ENCODE measurements around the gene LMAN1L.

LMAN1L gene

GRCh38 chr15:74857671-74858368 is 45.2 kb downstream of the LMAN1L start:
- DNase-seq (ENCODE audit: low spot score) = no peak

GRCh38 chr15:74858369-74858740 is 45.7 kb downstream of the LMAN1L start:
- DNase-seq (ENCODE audit: low spot score) = no peak

DNA sequence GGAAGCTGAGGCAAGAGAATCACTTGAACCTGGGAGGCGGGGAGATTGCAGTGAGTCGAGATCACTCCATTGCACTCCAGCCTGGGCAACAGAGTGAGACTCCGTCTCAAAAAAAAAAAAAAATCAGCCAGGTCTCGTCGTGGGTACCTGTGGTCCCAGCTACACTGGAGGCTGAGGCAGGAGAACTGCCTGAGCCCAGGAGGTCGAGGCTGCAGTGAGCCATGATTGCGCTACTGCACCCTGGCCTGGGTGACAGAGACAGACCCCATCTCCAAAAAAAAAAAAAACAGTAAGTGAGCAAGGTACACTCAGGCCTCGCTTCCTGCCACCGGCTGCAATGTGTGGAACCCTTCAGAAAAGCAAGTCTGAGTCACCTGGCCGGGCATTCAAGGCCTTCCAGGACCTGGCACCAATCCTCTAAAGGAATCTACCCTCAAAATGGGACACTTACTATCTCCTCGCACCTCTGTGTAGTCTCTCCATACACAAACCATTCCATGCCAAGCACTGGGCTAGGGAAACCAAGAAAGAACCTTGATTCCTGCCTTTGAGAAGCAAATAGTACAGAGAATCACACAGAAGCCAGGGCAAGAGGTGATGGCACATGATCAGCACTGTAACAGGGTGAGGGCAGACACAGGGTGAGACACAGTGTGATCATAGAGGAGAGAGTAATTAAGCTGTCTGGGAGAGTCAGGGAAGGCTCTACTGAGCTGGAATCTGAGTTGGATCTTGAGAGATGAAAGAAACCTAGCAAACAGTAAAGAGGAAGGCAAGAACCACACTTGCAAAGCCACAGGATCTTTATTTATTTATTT is 50.8 kb downstream of the LMAN1L start:
- DNase-seq (ENCODE audit: low spot score) = no peak

DNA sequence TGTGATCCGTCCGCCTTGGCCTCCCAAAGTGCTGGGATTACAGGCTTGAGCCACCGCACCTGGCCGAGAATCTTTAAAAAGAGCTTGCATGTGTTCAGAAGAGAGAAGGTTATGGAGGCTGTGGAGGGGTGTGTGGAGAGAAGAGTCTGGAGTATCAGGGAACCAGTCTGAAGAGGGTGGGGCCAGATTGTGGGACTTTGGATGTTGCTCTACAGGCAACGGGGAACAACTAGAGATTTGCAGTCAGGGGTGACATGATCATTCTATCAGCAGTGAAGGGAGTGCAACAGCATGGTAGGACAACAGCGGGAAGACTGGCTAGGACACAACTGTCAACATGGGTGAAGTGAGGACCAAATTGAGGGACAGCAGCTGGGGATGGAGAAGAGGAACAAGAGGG is 51.7 kb downstream of the LMAN1L start:
- no peak for DNase-seq (ENCODE audit: low spot score)

- no peak for DNase-seq (ENCODE audit: low spot score)
Measured at GRCh38 chr15:74865316-74865715, 52.7 kb downstream of the LMAN1L start.

GRCh38 chr15:74866090-74866489 is 53.5 kb downstream of the LMAN1L start:
- no peak for DNase-seq (ENCODE audit: low spot score)

- DNase-seq (ENCODE audit: low spot score) = no peak
Measured at GRCh38 chr15:74867466-74868038, 54.9 kb downstream of the LMAN1L start.

DNA sequence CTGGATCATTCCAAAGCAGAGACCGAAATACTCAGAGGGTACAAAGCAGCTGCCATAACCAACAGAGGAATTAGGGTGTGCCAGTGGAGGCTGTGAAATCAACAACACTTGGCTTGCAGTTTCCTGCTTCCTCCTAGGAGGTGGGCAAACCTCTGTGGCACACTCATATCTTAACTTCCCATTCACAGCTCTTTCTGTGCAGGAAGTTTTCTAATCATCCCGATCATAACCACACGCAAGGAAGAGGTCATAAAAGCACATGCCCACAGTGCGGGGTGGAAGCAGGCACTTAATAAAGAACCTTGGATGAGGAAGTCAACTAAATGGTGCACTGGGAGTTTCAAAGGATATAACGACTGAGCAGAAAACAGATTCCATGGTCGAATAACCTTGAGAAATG is 55.4 kb downstream of the LMAN1L start:
- no peak for DNase-seq (ENCODE audit: low spot score)

DNA sequence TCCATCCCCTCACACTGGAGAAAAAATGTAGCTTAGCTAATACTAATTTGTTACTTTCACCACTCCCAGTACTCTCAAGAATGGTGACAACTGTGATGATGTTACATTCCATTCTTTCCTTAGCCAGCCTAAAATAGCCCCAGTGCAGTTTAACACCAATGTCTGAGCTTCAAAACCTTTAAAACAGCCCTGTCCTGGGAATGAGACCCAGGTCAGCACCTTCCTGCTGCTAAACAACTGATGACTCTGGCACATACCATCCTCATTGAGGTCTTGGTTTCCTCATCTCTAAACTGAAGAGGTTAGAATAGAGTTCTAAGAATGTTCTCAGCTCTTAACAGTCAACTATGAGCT is 56.7 kb downstream of the LMAN1L start:
- no peak for DNase-seq (ENCODE audit: low spot score)

GRCh38 chr15:74869726-74870407 is 57.2 kb downstream of the LMAN1L start:
- no peak for DNase-seq (ENCODE audit: low spot score)

DNA sequence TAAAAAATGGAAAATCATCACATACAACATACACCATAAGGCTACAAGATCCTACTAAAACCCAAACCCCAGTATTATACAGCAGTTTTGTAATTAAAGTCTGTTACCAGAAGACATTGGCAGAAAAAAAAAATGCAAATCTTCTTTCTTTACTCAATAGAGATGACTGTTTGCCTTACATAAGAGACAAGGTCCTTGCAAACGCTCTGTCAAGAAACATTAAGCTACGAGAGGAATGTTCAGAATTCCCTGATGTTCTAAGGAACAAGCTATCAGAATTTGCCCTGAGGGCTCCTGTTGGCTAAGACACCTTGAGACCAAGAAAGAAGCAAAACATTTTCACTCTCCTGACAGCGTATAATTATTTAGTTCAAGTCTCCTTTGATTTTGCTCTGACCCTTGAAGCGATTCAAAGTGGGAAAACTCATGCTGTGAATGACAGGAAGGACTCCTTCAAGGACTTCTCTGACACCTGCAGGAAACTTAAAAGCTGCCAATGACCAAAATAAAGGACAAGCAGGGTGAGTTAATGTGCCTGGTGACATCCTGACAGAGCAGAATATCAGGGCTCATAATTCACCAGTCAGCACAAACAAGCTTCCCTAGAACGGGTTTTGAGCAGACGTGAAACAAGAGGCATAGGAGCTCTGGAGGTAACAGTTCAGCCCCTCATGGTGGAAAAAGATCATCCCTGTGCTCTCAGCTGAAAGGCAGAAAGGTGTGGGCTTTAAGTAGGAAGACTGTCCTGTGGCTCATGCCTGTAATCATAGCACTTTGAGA is 58.0 kb downstream of the LMAN1L start:
- DNase-seq (ENCODE audit: low spot score) = no peak

GRCh38 chr15:74872702-74873035 is 60.0 kb downstream of the LMAN1L start:
- DNase-seq (ENCODE audit: low spot score) = no peak

DNA sequence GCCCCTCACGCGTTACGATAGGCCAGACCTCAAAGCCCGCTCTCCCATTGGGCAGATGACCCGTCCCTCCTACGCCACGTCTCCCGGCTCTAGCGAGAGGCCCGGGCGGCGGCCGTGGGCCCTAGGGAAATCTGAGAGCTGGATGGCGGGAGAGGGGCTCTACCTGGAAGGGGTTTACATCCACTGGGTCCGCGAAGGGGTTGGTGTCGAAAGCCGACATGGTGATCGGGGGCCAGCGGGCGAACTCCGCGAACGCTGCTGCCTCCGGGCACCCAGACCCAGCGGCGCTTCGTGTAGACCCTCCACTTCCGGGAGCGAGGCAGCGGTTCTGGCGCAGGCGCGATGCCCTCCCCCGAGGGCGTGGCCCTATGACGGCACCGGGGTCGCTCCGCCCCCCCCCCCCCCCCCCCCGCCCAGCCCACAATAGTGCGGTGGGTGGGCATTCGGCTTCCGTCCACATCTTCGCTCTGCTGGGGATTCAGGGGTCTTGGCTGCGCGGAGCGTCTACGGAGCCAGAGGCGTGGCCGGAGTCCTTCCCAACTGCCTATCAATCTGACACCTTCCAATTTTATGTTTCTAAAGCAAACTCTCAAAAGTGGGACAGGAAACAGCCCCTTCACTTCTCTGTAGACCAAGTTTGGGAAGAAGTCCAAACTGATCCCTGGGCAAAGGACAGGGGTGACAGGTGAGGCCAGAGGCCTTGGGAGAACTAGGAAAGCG is 60.6 kb downstream of the LMAN1L start, which contains the start of gene SCAMP2:
SCAMP2 (minus strand) TSS at position 330 of the 720 bp plus-strand sequence; CDS start at position 220, 110 bp downstream.
- peak; percentile 94 for DNase-seq (ENCODE audit: low spot score)

DNA sequence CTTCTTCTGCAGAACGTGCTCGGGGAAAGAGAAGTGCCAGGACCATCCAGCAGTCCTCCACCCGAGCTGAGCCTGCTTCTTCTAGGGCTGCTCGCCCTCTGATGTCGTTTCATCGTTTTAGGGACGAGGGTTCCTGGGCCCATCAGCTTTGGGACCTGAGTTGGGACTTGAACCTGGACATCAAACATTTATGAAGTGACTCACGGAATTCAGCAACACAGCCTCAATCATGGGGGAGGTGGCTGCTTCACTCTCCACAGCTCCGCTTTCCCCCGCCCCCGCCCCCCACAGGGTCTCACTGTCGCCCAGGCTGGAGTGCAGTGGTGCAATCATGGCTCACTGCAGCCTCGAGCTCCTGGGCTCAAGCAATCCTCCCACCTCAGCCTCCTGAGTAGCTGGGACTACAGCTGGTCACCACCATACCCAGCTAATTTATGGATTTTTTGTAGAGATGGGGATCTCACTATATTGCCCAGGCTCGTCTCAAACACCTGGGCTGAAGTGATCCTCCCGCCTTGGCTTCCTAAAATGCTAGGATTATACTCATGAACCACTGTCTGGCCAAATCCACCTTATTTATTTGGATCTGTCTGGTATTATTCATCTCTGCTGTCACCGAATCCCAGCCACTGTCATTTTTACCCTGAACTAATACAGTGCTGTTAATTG is 61.3 kb downstream of the LMAN1L start:
- DNase-seq (ENCODE audit: low spot score) = no peak
